ENCODE results near the gene PRR12. TPM values are rescaled to one million over a fixed set of nuclear protein-coding genes. Genes with fewer than 3 reads are reported as not detected.
A peak's percentile ranks its signal among the peaks of the same experiment; 100 is the strongest.

PRR12 gene
- total and polyA plus RNA-seq, 2 donors from 2014 or later, result 4.9 to 27.4 TPM

- intact Hi-C loops (cut with DNase I), result no loop called here
- no peak for TF ChIP-seq CTCF (IDR thresholded peaks at IDR 0.05; ENCODE audit: borderline replicate concordance, extremely low read depth, insufficient read depth)
- H3K36me3 ChIP-seq (ENCODE audit: control insufficient read depth in 2 of 3, insufficient read depth in 3 of 3, low read length in 3 of 3), result peaks cover 0 to 16% (median 4%) of the 10 kb centered on the region in 3 donors
- peaks cover 0 to 13% (median 11%) of the 10 kb centered on the region in 3 donors for H3K4me1 ChIP-seq (ENCODE audit: control insufficient read depth in 2 of 3, insufficient read depth in 2 of 3, low read depth in 1 of 3, low read length in 3 of 3)
- H3K4me3 ChIP-seq (ENCODE audit: low read length in 3 of 3), result peak within 1 kb of the TSS; percentile 65 to 98 (median 86)
- FAIRE-seq, result peak; percentile 77
- H3K27ac ChIP-seq (ENCODE audit: low read depth in 2 of 2, low read length in 2 of 2), result peak within 1 kb of the TSS; percentile 88 to 95
- H3K9me3 ChIP-seq (ENCODE audit: control insufficient read depth in 2 of 3, insufficient read depth in 1 of 3, low read length in 3 of 3), result no peaks in the 10 kb centered on the region
- H3K27me3 ChIP-seq (ENCODE audit: control insufficient read depth, insufficient read depth, low read length), result no peaks in the 10 kb centered on the region
- peak within 1 kb of the TSS; percentile 60 to 98 (median 64) for H3K9ac ChIP-seq (ENCODE audit: low read length in 3 of 3)
- DNase-seq, result peak; percentile 97 to 99 (median 98)
These were observed 74.6 kb downstream of the PRR12 start, which contains the start of the genes BCL2L12 and IRF3 for GRCh38 chr19:49665351-49666119. Gene BCL2L12 (plus strand): TSS chr19:49665933. CDS start chr19:49666693, 760 bp downstream. Gene IRF3 (minus strand): TSS chr19:49665857. CDS start chr19:49664838, 1,019 bp downstream.

GRCh38 chr19:49666120-49666444 is 75.1 kb downstream of the PRR12 start:
- no peaks in the 10 kb centered on the region for H3K9me3 ChIP-seq (ENCODE audit: control insufficient read depth in 2 of 3, insufficient read depth in 1 of 3, low read length in 3 of 3)

GRCh38 chr19:49667473-49667872 is 76.5 kb downstream of the PRR12 start:
- DNase-seq (no peak), FAIRE-seq (no peak)
- Histone ChIP-seq H3K9ac (ENCODE audit: low read length in 3 of 3) (no peak overlapping the region), H3K9me3 (ENCODE audit: control insufficient read depth in 2 of 3, insufficient read depth in 1 of 3, low read length in 3 of 3) (no peaks in the 10 kb centered on the region), H3K36me3 (ENCODE audit: control insufficient read depth in 2 of 3, insufficient read depth in 3 of 3, low read length in 3 of 3) (peaks cover 0 to 3% (median 0%) of the 10 kb centered on the region in 3 donors), H3K4me3 (ENCODE audit: low read length in 3 of 3) (no peak overlapping the region), H3K27me3 (ENCODE audit: control insufficient read depth, insufficient read depth, low read length) (no peaks in the 10 kb centered on the region), H3K4me1 (ENCODE audit: control insufficient read depth in 2 of 3, insufficient read depth in 2 of 3, low read depth in 1 of 3, low read length in 3 of 3) (peaks cover 0 to 18% (median 11%) of the 10 kb centered on the region in 3 donors), H3K27ac (ENCODE audit: low read depth in 2 of 2, low read length in 2 of 2) (no peak overlapping the region)
- intact Hi-C loops (cut with DNase I), result no loop called here
- no peak for TF ChIP-seq CTCF (IDR thresholded peaks at IDR 0.05; ENCODE audit: borderline replicate concordance, extremely low read depth, insufficient read depth)

More at GRCh38 chr19:49666120-49666444, 75.1 kb downstream of the PRR12 start:
- peak overlapping the region in 1 of 2 donors; percentile 88 for H3K27ac ChIP-seq (ENCODE audit: low read depth in 2 of 2, low read length in 2 of 2)
- intact Hi-C loops (cut with DNase I), result no loop called here
- peak overlapping the region; percentile 65 to 98 (median 86) for H3K4me3 ChIP-seq (ENCODE audit: low read length in 3 of 3)
- FAIRE-seq (no peak), DNase-seq (no peak)
- TF ChIP-seq CTCF (IDR thresholded peaks at IDR 0.05; ENCODE audit: borderline replicate concordance, extremely low read depth, insufficient read depth), result no peak
- H3K4me1 ChIP-seq (ENCODE audit: control insufficient read depth in 2 of 3, insufficient read depth in 2 of 3, low read depth in 1 of 3, low read length in 3 of 3), result peaks cover 0 to 13% (median 11%) of the 10 kb centered on the region in 3 donors
- H3K27me3 ChIP-seq (ENCODE audit: control insufficient read depth, insufficient read depth, low read length), result no peaks in the 10 kb centered on the region
- H3K36me3 ChIP-seq (ENCODE audit: control insufficient read depth in 2 of 3, insufficient read depth in 3 of 3, low read length in 3 of 3), result peaks cover 0 to 15% (median 2%) of the 10 kb centered on the region in 3 donors
- peak overlapping the region; percentile 37 to 60 (median 50) for H3K9ac ChIP-seq (ENCODE audit: low read length in 3 of 3)
